SK-N-SH treated with all-trans-retinoic acid at 6 μM for 48 hours (cell line): ENCODE measurements around the gene UPK1B.

Source experiments
- BACH2 ChIP-seq: fragments of 250-450 bp; sonication (Bioruptor Pico); IDR thresholded peaks from 2 replicates; pipeline ENCODE4 v1.9.0; 2021; ENCODE audit warnings: mild to moderate bottlenecking, borderline replicate concordance
- PATZ1 ChIP-seq: fragments of 250-450 bp; sonication (Bioruptor Pico); IDR thresholded peaks from 2 replicates; pipeline ENCODE4 v1.8.0; 2020; ENCODE audit warnings: mild to moderate bottlenecking, moderate library complexity, borderline replicate concordance
- RARB ChIP-seq: fragments of 250-450 bp; sonication (Bioruptor Pico); IDR thresholded peaks from 2 replicates; pipeline ENCODE4 v1.8.0; 2021; ENCODE audit warnings: mild to moderate bottlenecking, moderate library complexity
- ZNF565 ChIP-seq: fragments of 450-650 bp; formaldehyde crosslinking; conservative IDR thresholded peaks from 2 replicates; pipeline ENCODE4 v1.5.0; 2020; ENCODE audit warnings: low read depth, mild to moderate bottlenecking, moderate library complexity

GRCh38 chr3:119223511-119223910 is 50.1 kb downstream of the UPK1B start:
- TF ChIP-seq ZNF565 (CRISPR knock-in tag) (no peak), PATZ1 (CRISPR knock-in tag) (no peak), BACH2 (CRISPR knock-in tag) (no peak), RARB (CRISPR knock-in tag) (no peak)
